ENCODE results near the gene CRTC3. TPM values are rescaled to one million over a fixed set of nuclear protein-coding genes. Genes with fewer than 3 reads are reported as not detected.

CRTC3 gene
- total and polyA plus RNA-seq, 2 donors (not counting 3 experiments of a cell fraction or from before 2014, with no cell fraction given), result 16.2 to 26.4 TPM

GRCh38 chr15:90675464-90675863 is 145.7 kb downstream of the CRTC3 start:
- CTCF ChIA-PET, result interaction anchor here (1.4 kb wide), 1 partner anchor 11 kb away, joined by 4 read pairs; no protein-coding TSS in a partner anchor
- Histone ChIP-seq H3K4me3 (replicated peaks in 1 of 3; ENCODE audit: insufficient read depth in 1 of 3, low read depth in 1 of 3, low read length in 3 of 3) (no peak overlapping the region), H3K27me3 (ENCODE audit: control insufficient read depth in 2 of 2, insufficient read depth in 2 of 2, low read length in 2 of 2) (no peaks in the 10 kb centered on the region)

More at GRCh38 chr15:90675464-90675863, 145.7 kb downstream of the CRTC3 start:
- no peak for TF ChIP-seq CTCF (IDR thresholded peaks at IDR 0.05; ENCODE audit: extremely low read depth in 1 of 2, insufficient read depth in 1 of 2, low read depth in 1 of 2, low read length in 2 of 2)
- Histone ChIP-seq H3K79me2 (ENCODE audit: control insufficient read depth, insufficient read depth, low read length) (no peaks in the 10 kb centered on the region), H3K36me3 (ENCODE audit: control insufficient read depth in 2 of 2, extremely low read depth in 1 of 2, insufficient read depth in 2 of 2, low read length in 2 of 2) (no peaks in the 10 kb centered on the region), H2AFZ (ENCODE audit: low read depth, low read length) (no peak overlapping the region), H4K20me1 (replicated peaks; ENCODE audit: control insufficient read depth, extremely low read depth, insufficient read depth, low read length) (no peaks in the 10 kb centered on the region), H3K4me2 (ENCODE audit: insufficient read depth, low read length) (no peak overlapping the region), H3K9me1 (replicated peaks; ENCODE audit: control insufficient read depth, extremely low read depth, insufficient read depth, low read length) (no peaks in the 10 kb centered on the region), H3K9ac (replicated peaks; ENCODE audit: extremely low read depth, insufficient read depth, low read length) (no peak overlapping the region), H3K4me1 (ENCODE audit: control insufficient read depth, extremely low read depth, insufficient read depth, low read length) (no peaks in the 10 kb centered on the region), H3K27ac (ENCODE audit: insufficient read depth, low read depth, low read length) (no peak overlapping the region), H3K9me3 (replicated peaks; ENCODE audit: control insufficient read depth, insufficient read depth, low read length) (no peaks in the 10 kb centered on the region)
- BruUV-seq (replicated peaks), result no TSS peak
- POLR2A ChIA-PET, result no interaction called here
- no peak for DNase-seq (ENCODE audit: low read depth, low spot score)
- no peak for FAIRE-seq
- dilution Hi-C loops (cut with MboI; ENCODE audit: extremely low pct_ligation_motif_present, low sequenced_read_pairs), result no loop called here
- intact Hi-C loops (cut with micrococcal nuclease), result no loop called here
